ENCODE measurements around the gene CHAD.

Gene CHAD

GRCh38 chr17:50461550-50462132 is 7.0 kb downstream of the CHAD start:
- Histone ChIP-seq H3K36me3 (ENCODE audit: control insufficient read depth, low read length) (no peaks in the 10 kb centered on the region), H3K27ac (ENCODE audit: low read depth, low read length) (no peak overlapping the region), H3K27me3 (ENCODE audit: control insufficient read depth, low read length) (no peaks in the 10 kb centered on the region), H3K4me2 (ENCODE audit: low read length) (no peak overlapping the region), H3K79me2 (ENCODE audit: control insufficient read depth, low read length) (no peaks in the 10 kb centered on the region), H3K9me3 (ENCODE audit: control insufficient read depth, insufficient read depth, low read length) (no peaks in the 10 kb centered on the region), H3K9me2 (replicated peaks; ENCODE audit: control insufficient read depth, low read length) (no peaks in the 10 kb centered on the region), H3F3A (ENCODE audit: control insufficient read depth, insufficient read depth) (no peaks in the 10 kb centered on the region), H3K4me1 (ENCODE audit: control insufficient read depth, low read length) (peaks cover 5% of the 10 kb centered on the region), H4K20me1 (ENCODE audit: control insufficient read depth, insufficient read depth, low read depth, low read length) (no peaks in the 10 kb centered on the region), H3K4me3 (ENCODE audit: low read length) (no peak overlapping the region)
- TF ChIP-seq CTCF (IDR thresholded peaks at IDR 0.05; ENCODE audit: low read depth, low read length, poor library complexity, severe bottlenecking) (no peak), EZH2phosphoT487 (IDR thresholded peaks at IDR 0.05; ENCODE audit: borderline replicate concordance, low read length) (no peak)

GRCh38 chr17:50460831-50461526 is 7.7 kb downstream of the CHAD start:
- Histone ChIP-seq H3K4me2 (ENCODE audit: low read length) (no peak overlapping the region), H4K20me1 (ENCODE audit: control insufficient read depth, insufficient read depth, low read depth, low read length) (no peaks in the 10 kb centered on the region), H3F3A (ENCODE audit: control insufficient read depth, insufficient read depth) (no peaks in the 10 kb centered on the region), H3K27ac (ENCODE audit: low read depth, low read length) (no peak overlapping the region), H3K36me3 (ENCODE audit: control insufficient read depth, low read length) (no peaks in the 10 kb centered on the region), H3K79me2 (ENCODE audit: control insufficient read depth, low read length) (no peaks in the 10 kb centered on the region), H3K9me3 (ENCODE audit: control insufficient read depth, insufficient read depth, low read length) (no peaks in the 10 kb centered on the region), H3K4me1 (ENCODE audit: control insufficient read depth, low read length) (no peaks in the 10 kb centered on the region; the same call in 1 of the 2 replicates), H3K27me3 (ENCODE audit: control insufficient read depth, low read length) (no peaks in the 10 kb centered on the region), H3K4me3 (ENCODE audit: low read length) (no peak overlapping the region), H3K9me2 (replicated peaks; ENCODE audit: control insufficient read depth, low read length) (no peaks in the 10 kb centered on the region)
- no peak for TF ChIP-seq EZH2phosphoT487 (IDR thresholded peaks at IDR 0.05; ENCODE audit: borderline replicate concordance, low read length)
- TF ChIP-seq CTCF (IDR thresholded peaks at IDR 0.05; ENCODE audit: low read depth, low read length, poor library complexity, severe bottlenecking), result no peak

- H3K27me3 ChIP-seq (ENCODE audit: control insufficient read depth, low read length), result no peaks in the 10 kb centered on the region
- TF ChIP-seq CTCF (IDR thresholded peaks at IDR 0.05; ENCODE audit: low read depth, low read length, poor library complexity, severe bottlenecking), result no peak
- TF ChIP-seq EZH2phosphoT487 (IDR thresholded peaks at IDR 0.05; ENCODE audit: borderline replicate concordance, low read length), result no peak
- no peaks in the 10 kb centered on the region for H3K79me2 ChIP-seq (ENCODE audit: control insufficient read depth, low read length)
- no peak overlapping the region for H3K27ac ChIP-seq (ENCODE audit: low read depth, low read length)
- no peaks in the 10 kb centered on the region for H3F3A ChIP-seq (ENCODE audit: control insufficient read depth, insufficient read depth)
- H4K20me1 ChIP-seq (ENCODE audit: control insufficient read depth, insufficient read depth, low read depth, low read length), result no peaks in the 10 kb centered on the region
- no peak overlapping the region for H3K4me2 ChIP-seq (ENCODE audit: low read length)
- no peaks in the 10 kb centered on the region for H3K36me3 ChIP-seq (ENCODE audit: control insufficient read depth, low read length)
- H3K9me3 ChIP-seq (ENCODE audit: control insufficient read depth, insufficient read depth, low read length), result no peaks in the 10 kb centered on the region
- no peak overlapping the region for H3K4me3 ChIP-seq (ENCODE audit: low read length)
- no peaks in the 10 kb centered on the region for H3K4me1 ChIP-seq (ENCODE audit: control insufficient read depth, low read length)
- no peaks in the 10 kb centered on the region for H3K9me2 ChIP-seq (replicated peaks; ENCODE audit: control insufficient read depth, low read length)
Observed at GRCh38 chr17:50459756-50460155, 8.9 kb downstream of the CHAD start.

Data from DOHH2 (cell line).